PC-3 (cell line): Measurements from ENCODE around the gene SOX6. TPM values are rescaled to one million over a fixed set of nuclear protein-coding genes. Genes with fewer than 3 reads are reported as not detected.
"Not testable (repeated sequence)": the region's sequence is repeated elsewhere in the genome, so short reads cannot be mapped to it uniquely, and the experiment has no call there.

Source experiments
- ATAC-seq: fragments of 200-7000 bp; cut with Tn5 transposase; 2 replicates; pipeline ENCODE4 v1.9.1; 2020; ENCODE audit warnings: mild to moderate bottlenecking, moderate library complexity
- BruUV-seq: library from RNA; stranded (reverse); fragments of 400-500 nt; replicated peaks from 2 replicates; lab custom pipeline; 2021; lab: Mats Ljungman, UMichigan
- CTCF ChIA-PET: fragments of 300-600 bp; sonication (Branson Sonifier 250); formaldehyde crosslinking; loops from one replicate; lab custom pipeline; 2022; ENCODE audit warnings: antibody characterized with exemption; lab: Charles Lee
- POLR2A ChIA-PET: fragments of 300-600 bp; sonication (Branson Sonifier 250); formaldehyde crosslinking; loops from one replicate; lab custom pipeline; 2022; ENCODE audit warnings: antibody characterized with exemption; ENCODE audit not compliant: unreplicated experiment; lab: Charles Lee
- DNase-seq: peaks from one replicate; pipeline ENCODE4 v3.0.0-alpha.2; 2015
- H2AFZ ChIP-seq: fragments of 300-600 bp; sonication (generic); 2 replicates; pipeline ENCODE4 v1.6.0; 2016; ENCODE audit warnings: antibody characterized with exemption, low read length
- H3F3A ChIP-seq: fragments of 300-600 bp; sonication (generic); one replicate; pipeline ENCODE4 v1.6.0; 2017; ENCODE audit warnings: antibody characterized with exemption, low read length, control low read depth, mild to moderate bottlenecking; ENCODE audit not compliant: unreplicated experiment
- H3K27ac ChIP-seq: fragments of 300-600 bp; sonication (generic); 2 replicates; pipeline ENCODE4 v1.5.1; 2016; ENCODE audit warnings: mild to moderate bottlenecking, low read length
- H3K27me3 ChIP-seq: fragments of 300-600 bp; sonication (generic); 2 replicates; pipeline ENCODE4 v1.6.1; 2016; ENCODE audit warnings: low read length, mixed read lengths
- H3K36me3 ChIP-seq: fragments of 300-600 bp; sonication (generic); 2 replicates; pipeline ENCODE4 v1.6.1; 2016; ENCODE audit warnings: low read depth, mixed run types, low read length, mixed read lengths
- H3K4me1 ChIP-seq: fragments of 300-600 bp; sonication (generic); 2 replicates; pipeline ENCODE4 v1.5.1; 2016; ENCODE audit warnings: low read length; ENCODE audit not compliant: insufficient read depth
- H3K4me2 ChIP-seq: fragments of 300-600 bp; sonication (generic); 2 replicates; pipeline ENCODE4 v1.6.0; 2016; ENCODE audit warnings: low read length
- H3K4me3 ChIP-seq: fragments of 300-600 bp; sonication (generic); 2 replicates; pipeline ENCODE4 v1.5.1; 2016; ENCODE audit warnings: mild to moderate bottlenecking, low read length, mixed read lengths
- H3K79me2 ChIP-seq: fragments of 300-600 bp; sonication (generic); 2 replicates; pipeline ENCODE4 v1.6.1; 2017; ENCODE audit warnings: low read length, mixed read lengths
- H3K9ac ChIP-seq: fragments of 300-600 bp; sonication (generic); 2 replicates; pipeline ENCODE4 v1.6.0; 2016; ENCODE audit warnings: mild to moderate bottlenecking, low read length
- H3K9me2 ChIP-seq: fragments of 300-600 bp; sonication (generic); replicated peaks from 2 replicates; pipeline ENCODE4 v1.6.1; 2016; ENCODE audit warnings: mixed run types, low read length, mixed read lengths
- H3K9me3 ChIP-seq: fragments of 300-600 bp; sonication (generic); 2 replicates; pipeline ENCODE4 v1.6.1; 2016; ENCODE audit warnings: low read length, mixed read lengths
- H4K20me1 ChIP-seq: fragments of 300-600 bp; sonication (generic); 2 replicates; pipeline ENCODE4 v1.6.1; 2016; ENCODE audit warnings: low read length, mixed read lengths
- EZH2 ChIP-seq: fragments of 300-600 bp; sonication (generic); IDR thresholded peaks from one replicate; pipeline ENCODE4 v1.6.1; 2017; ENCODE audit warnings: antibody characterized with exemption, mild to moderate bottlenecking, low read length; ENCODE audit not compliant: unreplicated experiment
- EZH2phosphoT487 ChIP-seq: fragments of 300-600 bp; sonication (generic); IDR thresholded peaks from 2 replicates; pipeline ENCODE4 v1.6.1; 2018; ENCODE audit warnings: mild to moderate bottlenecking, antibody characterized with exemption, low read length, borderline replicate concordance
- intact Hi-C: fragments of 100-400 bp; cut with micrococcal nuclease; formaldehyde crosslinking; loops from 2 replicates; pipeline ENCODE4 v1.9.0; 2023
- total RNA-seq: library from RNA; depleted of rRNA; stranded (reverse); fragments of >200 nt; gene quantifications from 2 replicates; pipeline ENCODE4 v1.2.3, GENCODE V29; 2014
- TF ChIP-seq, protein P1 (sequence below): fragments of 300-600 bp; sonication (generic); conservative IDR thresholded peaks from 2 replicates; pipeline ENCODE4 v1.5.1; 2017; ENCODE audit warnings: antibody characterized with exemption, low read depth, mild to moderate bottlenecking, low read length

SOX6 gene
- total RNA-seq, 1 experiment from 2014 or later, result not detected

DNA sequence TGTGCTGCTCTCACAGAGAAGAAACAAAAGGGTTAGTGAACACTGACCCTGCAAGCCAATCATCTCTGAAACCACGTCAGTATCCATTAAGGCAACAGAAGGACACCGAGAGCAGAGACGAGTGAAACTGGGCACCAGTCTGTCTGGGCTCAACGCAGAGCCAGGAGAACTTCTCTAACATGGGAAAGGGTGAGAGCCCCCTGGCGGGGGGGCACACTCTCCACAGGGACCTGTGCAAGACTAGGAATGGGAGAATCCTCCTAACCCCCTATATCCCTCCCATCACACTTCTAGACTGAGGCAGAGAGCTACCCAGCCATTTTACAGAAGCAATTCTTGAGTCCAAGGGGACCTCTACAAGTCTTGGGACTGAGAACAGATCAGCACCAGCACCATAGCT, 285.8 kb downstream of the SOX6 start:
- Histone ChIP-seq H3K9me2 (no peaks in the 10 kb centered on the region), H2AFZ (no peak overlapping the region), H3K27me3 (no peaks in the 10 kb centered on the region), H3K4me1 (no peaks in the 10 kb centered on the region), H3K9me3 (no peaks in the 10 kb centered on the region), H3K4me2 (no peak overlapping the region), H3K9ac (no peak overlapping the region), H3K79me2 (no peaks in the 10 kb centered on the region), H3K4me3 (no peak overlapping the region), H3K27ac (no peak overlapping the region), H3K36me3 (no peaks in the 10 kb centered on the region), H4K20me1 (no peaks in the 10 kb centered on the region), H3F3A (no peaks in the 10 kb centered on the region)
- ATAC-seq (no peak), DNase-seq (no peak)
- CTCF ChIA-PET, result no interaction called here
- intact Hi-C loops, result no loop called here
- no peak for TF ChIP-seq EZH2
- TF ChIP-seq, protein P1, sequence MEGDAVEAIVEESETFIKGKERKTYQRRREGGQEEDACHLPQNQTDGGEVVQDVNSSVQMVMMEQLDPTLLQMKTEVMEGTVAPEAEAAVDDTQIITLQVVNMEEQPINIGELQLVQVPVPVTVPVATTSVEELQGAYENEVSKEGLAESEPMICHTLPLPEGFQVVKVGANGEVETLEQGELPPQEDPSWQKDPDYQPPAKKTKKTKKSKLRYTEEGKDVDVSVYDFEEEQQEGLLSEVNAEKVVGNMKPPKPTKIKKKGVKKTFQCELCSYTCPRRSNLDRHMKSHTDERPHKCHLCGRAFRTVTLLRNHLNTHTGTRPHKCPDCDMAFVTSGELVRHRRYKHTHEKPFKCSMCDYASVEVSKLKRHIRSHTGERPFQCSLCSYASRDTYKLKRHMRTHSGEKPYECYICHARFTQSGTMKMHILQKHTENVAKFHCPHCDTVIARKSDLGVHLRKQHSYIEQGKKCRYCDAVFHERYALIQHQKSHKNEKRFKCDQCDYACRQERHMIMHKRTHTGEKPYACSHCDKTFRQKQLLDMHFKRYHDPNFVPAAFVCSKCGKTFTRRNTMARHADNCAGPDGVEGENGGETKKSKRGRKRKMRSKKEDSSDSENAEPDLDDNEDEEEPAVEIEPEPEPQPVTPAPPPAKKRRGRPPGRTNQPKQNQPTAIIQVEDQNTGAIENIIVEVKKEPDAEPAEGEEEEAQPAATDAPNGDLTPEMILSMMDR, result no peak
- TF ChIP-seq EZH2phosphoT487, result no peak
- POLR2A ChIA-PET, result no interaction called here
- no TSS peak for BruUV-seq

DNA sequence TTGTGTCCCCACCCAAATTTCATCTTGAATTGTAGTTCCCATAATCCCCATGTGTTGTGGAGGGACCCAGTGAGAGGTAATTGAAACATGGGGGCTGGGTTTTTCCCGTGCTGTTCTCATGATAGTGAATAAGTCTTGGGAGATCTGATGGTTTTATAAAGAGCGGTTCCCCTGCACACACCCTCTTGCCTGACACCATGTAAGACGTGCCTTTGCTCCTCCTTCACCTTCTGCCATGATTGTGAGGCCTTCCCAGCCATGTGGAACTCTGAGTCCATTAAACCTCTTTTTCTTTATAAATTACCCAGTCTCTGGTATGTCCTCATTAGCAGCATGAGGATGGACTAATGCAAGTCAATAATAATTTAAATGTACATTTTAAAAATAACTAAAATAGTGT, 289.1 kb downstream of the SOX6 start:
- DNase-seq, CTCF ChIA-PET, H3K79me2 ChIP-seq, ATAC-seq, H3K9me2 ChIP-seq, H3K4me3 ChIP-seq, H3K9me3 ChIP-seq, H3K27ac ChIP-seq, H3K4me2 ChIP-seq, H4K20me1 ChIP-seq, intact Hi-C loops, POLR2A ChIA-PET, H3K9ac ChIP-seq, BruUV-seq, H3F3A ChIP-seq, H3K27me3 ChIP-seq, H3K36me3 ChIP-seq, H3K4me1 ChIP-seq, H2AFZ ChIP-seq: not testable (repeated sequence)

DNA sequence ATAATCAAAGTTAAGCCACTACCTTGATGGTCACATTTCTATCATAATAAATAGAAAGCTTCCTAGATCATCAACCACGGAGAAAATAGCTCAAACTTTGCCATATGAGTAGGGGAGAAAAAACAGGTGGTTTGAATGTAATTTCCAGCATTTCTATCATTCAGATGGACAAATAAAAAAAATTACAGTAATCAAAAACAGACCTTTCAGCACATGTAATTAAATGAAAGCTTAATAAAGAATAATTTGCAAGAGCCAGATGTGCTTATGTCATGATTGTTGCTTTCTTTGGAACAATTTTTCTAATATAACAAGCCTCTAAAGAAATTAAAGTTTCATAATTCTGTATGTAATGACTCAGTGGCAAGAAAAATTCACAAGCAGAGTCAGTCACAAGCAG, 297.0 kb downstream of the SOX6 start:
- no peaks in the 10 kb centered on the region for H3F3A ChIP-seq
- H3K4me3 ChIP-seq, result no peak overlapping the region
- intact Hi-C loops, result no loop called here
- ChIA-PET POLR2A (no interaction called here), CTCF (no interaction called here)
- H3K4me2 ChIP-seq, result no peak overlapping the region
- no peak overlapping the region for H3K9ac ChIP-seq
- H3K79me2 ChIP-seq, result no peaks in the 10 kb centered on the region
- BruUV-seq, result no TSS peak
- H3K27ac ChIP-seq, result no peak overlapping the region
- DNase-seq (no peak), ATAC-seq (no peak)
- no peaks in the 10 kb centered on the region for H3K27me3 ChIP-seq
- TF ChIP-seq, protein P1, result no peak
- TF ChIP-seq EZH2phosphoT487 (no peak), EZH2 (no peak)
- no peaks in the 10 kb centered on the region for H3K9me2 ChIP-seq
- no peaks in the 10 kb centered on the region for H3K4me1 ChIP-seq
- no peak overlapping the region for H2AFZ ChIP-seq
- H4K20me1 ChIP-seq, result no peaks in the 10 kb centered on the region
- 0 out of 2 replicates have a peak, but pooled peaks cover 3% of the 10 kb centered on the region for H3K9me3 ChIP-seq
- no peaks in the 10 kb centered on the region for H3K36me3 ChIP-seq
